ENCODE results near the gene MYOM3.
A peak's percentile ranks its signal among the peaks of the same experiment; 100 is the strongest.

MYOM3 gene

DNA sequence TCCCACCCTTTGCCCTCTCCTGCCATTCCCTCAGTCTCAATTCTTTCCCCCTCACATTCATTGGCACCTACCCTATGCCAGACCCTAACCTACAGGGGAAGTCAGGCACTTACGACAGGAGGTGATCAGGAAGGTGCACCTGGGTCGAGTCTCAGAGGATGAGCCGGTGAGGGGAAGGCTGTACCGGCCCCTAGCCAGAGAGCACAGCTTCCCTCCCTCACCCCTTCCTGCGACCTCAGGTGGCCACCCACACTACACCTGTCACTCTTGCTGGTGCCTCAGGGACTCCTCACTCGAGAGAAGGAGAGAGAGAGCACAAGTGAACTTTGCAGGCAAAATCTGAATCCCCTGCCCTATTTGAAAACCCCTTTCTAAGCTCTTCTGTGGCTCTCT lies 1.7 kb upstream of the MYOM3 start:
- no peak for DNase-seq

DNA sequence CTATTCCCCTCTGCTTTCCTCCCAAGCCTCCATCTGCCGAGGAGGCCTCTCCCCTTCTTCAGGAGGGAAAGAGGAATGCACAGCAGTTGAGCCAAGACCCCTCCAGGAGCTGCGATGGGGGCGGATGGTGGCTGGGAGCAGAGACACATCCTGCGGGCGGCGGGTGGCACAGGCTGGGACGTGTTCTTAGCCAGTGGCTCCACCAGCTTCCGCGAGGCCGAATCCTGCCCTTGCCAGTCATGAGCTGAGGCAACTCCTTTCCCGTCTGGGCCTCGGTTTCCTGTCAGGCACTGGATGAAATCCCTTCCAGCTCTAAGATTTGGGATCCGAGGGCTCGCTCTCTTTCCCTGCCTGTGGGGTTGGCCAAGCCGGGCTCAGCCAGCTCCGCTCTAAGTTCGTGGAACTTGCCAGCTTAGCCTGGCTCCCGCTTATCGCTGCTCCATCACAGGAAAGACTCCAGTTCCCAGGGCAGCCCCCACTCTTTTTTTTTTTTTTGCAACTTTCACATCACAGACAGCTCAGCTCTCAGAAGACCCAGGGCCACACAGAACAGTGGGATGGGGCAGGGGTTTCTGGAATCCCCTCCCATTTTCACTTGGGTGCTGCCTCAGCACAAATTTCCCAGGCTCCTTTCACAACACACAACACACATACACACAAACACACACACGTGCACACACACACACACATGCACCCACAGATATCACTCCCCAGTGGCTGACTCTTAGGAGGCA lies 506 bp downstream of the MYOM3 start:
- no peak for DNase-seq

DNA sequence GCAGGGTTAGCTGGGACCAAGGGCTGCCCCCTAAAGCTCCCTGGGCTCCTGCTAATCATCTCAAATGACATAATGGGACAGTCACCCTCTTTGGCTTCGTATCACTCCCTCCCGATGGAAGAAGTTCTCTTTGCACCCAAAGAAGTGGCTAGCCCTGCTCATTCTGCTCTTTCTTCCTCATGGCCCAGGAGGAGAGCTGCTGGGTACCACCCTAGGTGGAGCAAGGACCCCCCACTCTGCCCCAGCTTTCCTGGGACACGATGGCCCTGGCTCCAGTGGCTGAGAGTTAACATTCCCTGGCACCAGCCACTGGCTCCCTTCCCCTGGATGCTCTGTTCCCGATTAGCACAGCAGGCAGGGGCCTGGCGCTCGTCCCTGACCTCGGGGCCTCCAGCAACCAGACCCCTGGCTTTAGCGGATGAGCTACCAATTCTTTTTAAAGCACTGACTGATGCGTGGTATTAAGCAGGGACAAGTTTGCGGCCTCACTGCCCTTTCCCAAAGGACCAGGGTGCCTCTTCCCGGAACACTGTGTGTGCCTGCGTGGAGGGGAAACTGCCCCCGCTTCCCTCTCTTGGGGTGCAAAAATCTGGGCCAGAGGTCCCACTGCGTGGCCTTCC lies 1.2 kb downstream of the MYOM3 start:
- no peak for DNase-seq

DNA sequence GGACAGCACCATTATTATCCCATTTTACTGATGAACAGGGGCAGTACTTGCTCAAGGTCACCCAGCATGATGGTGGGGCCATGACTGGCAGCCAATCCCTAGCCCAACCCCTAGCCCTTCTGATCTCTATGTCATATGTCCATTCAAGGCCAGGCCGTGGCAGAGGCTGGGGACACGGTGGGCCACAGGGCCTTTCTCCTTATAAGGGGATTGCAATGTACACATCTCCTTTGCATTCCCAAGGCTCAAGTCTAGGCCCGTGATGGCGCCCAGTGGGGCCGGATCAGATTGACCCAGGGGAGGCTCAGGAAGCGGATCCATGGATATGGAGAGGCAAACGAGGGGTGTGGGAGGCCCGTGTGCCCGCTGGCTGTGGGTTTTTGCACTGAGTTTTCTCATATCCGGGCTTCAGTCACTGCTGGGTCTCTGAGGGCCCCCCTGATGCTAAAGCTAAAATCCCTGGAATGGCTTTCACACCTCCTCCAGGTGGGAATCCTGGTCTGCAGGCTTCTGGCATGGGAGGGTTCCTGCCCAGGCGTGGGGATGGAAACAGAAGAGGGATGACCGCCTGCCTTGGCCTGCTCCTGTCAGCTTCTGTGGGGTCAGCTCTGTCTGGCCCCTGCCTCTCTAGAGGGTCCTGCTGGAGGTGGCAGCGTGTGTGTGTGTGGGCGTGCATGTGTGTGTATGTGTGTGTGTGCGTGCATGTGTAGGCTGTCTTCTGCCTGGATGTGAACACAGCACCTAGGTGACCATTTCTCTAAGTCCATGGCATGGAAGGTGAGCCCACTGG lies 2.1 kb downstream of the MYOM3 start:
- DNase-seq, result no peak

DNA sequence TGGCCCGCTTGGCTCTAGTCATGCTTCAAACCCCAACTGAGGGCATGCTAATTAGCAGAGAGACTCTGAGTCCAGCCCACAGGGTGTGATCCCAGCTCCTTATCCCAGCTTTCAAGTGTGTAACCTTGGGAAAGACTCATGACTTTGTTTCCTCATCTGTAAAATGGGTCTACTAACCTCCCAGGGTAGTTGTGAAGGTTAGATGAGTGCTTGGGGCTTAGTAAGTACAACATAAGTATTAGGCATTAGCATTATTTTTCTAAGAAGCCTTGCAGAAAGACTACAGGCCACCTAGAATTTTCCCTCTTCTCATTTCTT lies 2.8 kb downstream of the MYOM3 start:
- no peak for DNase-seq

DNA sequence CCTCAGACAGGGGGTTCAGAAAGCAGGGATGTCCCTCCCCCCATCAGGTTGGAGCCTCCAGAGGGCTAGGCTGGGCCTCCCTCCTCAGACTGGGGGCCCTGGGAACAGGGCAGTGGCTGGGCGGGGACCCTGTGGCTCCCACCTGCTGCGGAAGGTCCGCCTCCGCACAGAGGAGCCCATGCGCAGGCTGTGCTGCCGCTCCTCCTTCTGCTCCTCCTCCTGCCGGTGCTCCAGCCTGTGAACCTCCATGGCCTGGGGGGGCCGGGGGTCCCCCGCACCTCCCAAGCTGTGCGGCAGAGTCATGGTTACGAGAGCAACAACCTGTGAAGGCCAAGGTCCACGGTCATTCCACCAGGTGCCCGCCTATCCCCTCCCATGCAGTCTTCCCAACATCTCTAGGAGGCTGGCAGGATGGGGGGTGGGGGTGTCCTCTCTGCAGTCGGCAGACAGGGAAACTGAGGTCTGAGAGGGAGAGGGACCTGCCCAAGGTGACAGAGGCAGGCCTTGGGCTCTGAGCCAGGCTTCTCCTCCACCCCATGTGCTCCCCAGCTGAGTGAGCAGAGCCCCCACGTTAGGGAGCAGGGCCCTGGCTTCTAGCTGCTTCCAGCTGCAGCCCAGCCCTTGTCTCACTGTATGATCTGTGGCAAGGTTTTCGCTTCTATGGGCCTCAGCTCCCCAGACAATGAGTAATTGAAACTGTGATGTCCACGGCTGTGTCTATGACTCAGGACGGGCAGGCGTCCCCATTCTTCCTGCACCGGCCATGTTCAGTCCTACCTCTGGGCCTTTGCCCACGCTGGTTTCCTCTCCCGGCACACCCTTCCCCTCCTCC lies 3.4 kb downstream of the MYOM3 start:
- DNase-seq, result no peak

DNA sequence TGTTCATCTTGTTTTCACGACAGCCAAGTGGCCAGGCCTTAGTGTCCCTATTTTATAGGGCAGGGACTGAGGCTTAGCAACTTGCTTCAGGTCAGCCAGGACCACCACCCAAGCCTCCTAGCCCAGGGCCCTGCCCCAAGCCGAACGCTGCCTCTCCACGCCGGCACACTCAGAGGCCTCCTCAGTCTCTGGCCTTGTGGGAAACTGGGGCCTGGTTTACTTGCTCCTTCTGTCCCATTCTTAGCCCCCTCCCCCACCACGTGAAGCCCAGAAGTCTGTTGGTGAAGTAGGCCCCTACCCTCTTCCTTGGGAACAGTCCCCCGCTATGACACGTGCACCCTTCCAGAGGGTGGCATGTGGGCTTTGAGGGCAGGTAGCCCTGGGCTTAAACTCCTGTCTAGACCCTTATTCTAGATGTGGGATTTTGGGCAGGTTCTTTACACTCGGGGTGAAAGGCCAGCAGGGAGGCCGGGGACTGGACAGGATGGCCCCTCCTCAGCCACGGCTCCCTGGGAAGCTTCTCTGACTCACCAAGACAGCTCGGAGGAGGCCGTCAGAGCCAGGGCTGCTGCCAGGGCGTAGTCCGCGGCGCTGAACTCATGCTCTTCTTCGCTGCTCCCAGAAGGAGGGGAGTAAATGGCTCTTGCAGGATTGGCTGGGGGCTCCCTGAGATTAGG lies 4.3 kb downstream of the MYOM3 start:
- no peak for DNase-seq

DNA sequence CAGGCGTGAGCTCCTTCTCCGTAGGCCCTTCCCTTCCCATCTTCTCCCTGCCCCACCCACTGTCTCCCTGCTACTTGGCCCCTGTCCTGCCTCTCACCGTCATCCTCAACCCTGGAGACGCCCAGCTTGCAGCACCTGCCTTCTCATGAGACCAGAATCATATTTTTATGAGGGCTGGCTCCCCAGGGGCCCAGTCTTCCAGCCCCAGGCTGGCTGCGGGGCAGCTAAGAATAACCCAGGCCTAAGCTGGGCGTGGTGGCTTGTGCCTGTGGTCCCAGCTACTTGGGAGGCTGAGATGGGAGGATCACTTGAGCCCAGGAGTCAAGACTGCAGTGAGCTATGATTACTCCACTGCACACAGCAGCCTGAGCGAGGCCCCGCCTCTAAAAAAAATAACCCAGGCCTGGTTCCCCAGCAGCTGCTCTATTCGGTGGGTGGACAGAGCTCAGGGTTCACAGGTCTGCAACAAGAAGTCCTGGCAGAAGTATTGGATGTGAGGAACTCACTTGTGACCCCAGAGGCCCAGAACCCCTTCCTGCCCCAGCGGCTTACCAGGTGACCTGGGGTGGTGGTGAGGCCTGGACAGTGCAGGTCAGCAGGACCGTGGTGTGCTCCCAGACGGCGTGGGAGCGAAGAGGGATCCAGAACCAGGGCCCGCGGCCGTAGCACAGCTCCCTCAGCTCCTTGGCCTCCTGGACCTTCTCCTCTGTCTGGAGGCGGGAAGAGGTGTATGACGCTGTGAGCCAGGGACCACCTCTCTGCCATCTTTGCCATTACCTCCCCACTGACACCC lies 6.4 kb downstream of the MYOM3 start:
- no peak for DNase-seq

DNA sequence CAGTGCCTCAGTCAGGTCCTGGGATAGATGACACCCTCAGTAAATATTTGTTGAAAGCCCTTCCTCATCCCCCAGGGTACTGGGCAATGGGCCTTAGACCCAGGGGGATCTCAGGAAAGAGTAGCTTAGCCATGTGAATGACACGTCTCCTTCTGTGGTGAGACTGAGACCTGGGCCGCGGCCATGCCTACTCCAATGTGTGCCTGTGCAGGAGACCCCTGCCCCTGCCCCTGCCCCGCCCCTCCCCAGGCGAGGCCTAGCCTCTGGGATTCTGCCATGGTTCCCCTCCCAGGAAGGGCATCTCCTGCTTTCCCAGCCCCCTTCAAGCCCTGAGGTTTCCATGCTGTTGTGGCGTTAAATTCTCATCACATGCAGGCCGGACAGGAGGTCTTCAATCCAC lies 7.1 kb downstream of the MYOM3 start:
- DNase-seq, result no peak

DNA sequence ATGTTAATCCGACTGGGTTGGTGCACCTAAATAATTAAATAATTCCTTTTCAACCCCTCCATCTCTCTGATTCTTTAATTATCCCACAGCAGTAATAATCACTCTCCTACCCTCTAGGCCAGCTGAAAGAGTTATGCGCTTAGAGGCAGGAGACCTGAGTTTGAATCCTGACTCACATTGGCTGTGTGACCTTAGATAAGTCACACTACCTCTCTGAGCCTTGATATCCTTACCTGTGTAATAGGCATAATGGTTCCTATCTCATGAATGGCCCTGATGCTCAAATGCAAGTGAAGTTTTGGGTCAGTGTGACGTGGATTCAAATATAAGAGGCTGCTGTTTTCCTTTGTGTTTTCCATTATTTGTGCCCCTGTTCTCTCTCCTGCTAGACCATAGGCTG lies 8.1 kb downstream of the MYOM3 start:
- no peak for DNase-seq

DNA sequence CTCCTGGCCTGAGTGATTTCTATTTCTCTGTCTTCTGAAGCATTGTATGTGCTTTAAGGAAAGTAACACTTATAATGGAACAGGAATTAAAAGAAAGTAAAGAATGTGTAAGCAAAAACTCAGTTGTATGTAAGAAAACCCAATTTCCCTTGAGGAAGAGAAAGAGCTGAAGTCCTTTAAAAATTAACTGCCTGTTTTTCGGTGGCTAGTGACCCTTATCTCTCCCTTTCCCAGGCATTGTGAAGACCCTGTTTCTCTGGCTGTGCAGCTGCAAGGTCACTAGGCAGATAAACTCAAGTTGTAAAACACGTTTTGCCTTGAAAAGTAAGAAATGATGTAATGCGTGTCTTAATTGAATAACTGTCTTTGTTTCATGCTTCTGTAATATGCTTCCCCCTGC lies 8.5 kb downstream of the MYOM3 start:
- DNase-seq, result no peak

DNA sequence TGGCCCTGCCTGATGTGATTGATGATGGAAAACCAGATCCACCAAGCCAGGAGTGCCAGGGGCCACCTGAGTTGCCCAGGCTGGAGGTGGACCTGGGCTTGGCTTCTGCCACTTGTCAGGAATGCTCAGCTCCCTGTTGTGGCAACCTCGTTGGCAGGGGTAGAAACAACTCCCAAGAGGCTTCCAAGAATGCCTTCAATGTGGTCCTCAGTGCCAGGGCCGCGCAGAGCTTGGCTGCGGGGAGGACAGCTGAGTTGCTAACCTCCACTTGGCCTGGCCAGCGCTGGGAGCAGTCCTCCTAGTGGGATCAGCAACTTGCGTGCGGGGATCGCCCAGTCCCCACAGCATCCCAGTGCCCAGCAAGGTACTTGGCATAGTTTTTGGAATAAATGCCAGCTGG lies 9.0 kb downstream of the MYOM3 start:
- no peak for DNase-seq

DNA sequence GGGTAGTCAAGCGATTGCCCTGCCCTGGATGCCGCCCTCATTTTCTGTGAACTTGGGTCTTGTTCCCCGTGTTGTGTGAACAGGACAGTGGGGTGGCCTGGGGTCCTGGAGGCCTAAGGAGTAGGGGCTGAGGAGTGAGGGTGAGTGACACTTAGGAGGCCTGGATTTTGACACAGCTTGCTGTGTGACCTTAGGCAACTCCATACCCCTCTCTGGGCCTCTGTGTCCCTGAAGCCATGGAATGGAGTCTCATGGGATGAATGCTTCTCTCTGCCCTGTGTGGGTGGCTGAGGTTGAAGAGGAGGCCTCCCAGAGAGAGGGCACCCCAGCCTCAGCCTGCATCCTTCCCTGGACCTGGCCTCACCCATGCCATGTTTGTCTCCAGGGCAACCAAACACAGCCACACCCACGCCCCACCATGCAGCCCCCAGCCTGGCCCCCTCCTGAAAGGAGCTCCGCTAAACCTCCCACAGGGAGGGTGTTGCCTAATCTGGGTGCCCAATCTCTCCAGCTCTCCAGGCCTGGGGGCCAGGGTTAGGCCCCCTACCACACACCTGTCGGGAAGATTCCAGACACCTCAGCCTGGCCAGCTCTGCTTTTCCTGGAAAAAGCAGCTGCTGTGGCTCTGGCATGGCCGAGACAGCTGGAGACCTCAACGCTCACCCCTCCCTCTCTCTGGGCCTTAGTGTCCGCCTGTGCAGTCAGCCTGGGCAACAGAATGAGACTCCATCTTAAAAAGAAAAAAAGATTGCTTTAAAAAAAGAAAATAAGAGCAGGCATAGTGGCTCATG lies 9.9 kb downstream of the MYOM3 start:
- peak; percentile 14 to 57 for DNase-seq

DNA sequence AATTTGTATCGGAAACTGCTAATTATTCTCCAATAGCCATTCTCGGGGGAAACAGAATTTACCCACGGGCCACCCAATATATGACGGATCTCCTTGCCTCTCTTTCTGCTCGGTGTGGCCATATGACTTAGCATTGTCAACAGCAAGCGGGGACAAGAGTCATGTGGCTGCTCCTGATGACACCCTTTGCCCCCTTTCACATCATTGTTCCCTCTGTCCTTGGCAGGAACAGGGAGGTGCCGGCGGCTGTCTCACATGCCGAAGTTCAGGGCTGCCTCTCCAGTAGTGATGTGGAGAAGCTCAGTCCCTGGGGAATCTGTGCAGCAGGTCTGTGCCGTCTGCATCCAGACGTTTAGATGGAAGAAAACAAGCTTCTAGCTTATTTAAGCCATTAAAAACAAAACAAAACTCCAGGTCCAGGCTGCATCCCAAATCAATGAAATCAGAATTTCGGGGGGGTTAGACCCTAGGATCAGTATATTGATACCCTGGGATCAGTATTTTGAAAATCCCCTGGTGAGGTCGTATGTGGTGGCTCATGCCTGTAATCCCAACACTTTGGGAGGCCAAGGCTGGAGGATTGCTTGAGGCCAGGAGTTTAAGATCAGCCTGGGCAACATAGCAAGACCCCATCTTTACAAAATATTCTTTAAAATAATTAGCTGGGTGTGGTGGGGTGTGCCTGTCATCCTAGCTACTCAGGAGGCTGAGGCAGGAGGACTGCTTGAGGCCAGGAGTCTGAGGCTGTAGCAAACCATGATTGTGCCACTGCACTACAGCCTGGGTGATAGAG lies 10.8 kb downstream of the MYOM3 start:
- DNase-seq, result no peak

DNA sequence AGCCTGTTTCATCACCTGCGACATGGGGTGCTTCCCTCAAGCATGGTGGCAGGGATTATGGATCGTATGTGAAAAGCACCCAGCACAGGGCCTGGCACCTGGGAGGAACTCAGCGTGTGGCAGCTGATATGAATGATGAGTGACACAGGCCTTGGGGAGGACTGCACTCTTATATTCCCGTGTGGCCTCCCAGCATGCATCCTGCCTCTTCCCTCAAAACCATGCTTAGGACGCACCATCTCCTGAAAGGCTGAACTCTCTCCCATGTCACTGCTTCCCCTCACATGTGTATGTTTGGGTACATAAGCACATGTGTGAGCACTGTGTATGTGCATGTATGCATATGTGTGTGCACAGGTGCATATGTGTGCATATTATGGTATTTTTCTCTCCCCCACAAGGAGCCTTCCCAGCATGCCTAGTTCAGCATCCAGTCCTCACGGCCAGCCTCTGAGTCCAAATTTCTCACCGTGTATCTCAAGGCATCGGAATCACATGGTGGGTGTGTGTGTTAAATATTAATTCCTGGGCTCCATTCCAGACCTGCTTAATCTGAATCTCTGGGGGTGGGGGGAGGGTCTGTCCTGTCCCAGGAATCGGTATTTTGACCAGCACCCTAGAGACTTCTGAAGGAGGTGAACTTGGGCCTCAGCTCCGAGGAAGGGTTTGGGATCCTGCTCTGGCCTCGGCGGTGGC lies 12.8 kb downstream of the MYOM3 start:
- no peak for DNase-seq

DNA sequence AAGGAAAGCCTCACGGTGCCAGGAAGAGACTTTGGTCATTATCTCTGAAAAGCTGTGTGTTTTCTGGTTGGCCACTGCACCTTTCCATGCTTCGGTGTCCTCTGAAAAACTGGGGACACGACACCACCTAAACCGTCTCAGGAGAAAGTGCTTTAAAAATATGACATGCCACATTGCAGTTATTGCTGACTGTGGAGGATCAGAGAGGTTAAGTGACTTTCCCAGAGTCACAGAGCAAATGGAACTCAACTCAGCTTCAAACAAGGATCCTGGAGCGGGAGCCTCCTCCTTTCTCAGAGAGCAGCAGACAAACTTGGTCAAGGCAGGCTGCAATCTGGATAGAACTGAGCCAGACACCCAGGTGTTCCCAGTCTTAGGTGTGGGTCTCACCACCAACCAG lies 13.8 kb downstream of the MYOM3 start:
- DNase-seq, result no peak

DNA sequence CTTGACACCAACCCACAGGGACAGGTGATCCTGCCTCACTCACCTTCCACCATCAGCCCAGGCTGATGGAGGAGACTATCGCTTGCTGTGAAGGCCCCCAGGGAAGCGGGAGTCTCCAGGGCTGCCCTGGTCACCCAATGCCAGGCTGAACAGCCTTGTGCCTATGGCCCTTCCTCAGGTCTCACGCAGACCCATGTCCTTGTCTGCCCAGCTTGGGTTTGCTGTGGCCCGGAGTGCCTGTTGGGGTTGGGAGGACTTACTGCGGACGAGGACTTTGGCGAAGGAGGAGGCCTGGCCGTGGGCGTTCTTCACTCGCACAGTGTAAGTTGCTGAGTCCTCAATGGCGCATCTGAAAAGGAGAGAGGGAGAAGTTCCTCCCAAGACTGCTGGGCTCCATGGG lies 14.3 kb downstream of the MYOM3 start:
- no peak for DNase-seq

DNA sequence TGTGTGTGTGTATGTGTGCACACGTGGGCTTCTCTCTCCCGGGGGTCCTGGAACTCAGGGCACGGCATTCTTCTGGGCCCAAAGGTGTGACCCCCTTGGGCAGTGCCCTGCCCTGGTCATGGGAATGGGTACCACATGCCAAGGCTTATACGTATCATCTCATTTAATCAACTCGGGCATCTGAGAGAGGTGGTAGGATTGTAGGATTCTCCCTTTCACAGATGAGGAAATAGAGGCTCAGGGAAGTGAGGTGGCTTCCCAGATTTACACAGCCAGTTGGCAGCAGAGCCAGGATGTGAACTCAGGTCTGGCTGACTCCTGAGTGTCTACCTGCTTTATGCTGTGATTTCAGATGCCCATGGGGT lies 15.2 kb downstream of the MYOM3 start:
- DNase-seq, result no peak

DNA sequence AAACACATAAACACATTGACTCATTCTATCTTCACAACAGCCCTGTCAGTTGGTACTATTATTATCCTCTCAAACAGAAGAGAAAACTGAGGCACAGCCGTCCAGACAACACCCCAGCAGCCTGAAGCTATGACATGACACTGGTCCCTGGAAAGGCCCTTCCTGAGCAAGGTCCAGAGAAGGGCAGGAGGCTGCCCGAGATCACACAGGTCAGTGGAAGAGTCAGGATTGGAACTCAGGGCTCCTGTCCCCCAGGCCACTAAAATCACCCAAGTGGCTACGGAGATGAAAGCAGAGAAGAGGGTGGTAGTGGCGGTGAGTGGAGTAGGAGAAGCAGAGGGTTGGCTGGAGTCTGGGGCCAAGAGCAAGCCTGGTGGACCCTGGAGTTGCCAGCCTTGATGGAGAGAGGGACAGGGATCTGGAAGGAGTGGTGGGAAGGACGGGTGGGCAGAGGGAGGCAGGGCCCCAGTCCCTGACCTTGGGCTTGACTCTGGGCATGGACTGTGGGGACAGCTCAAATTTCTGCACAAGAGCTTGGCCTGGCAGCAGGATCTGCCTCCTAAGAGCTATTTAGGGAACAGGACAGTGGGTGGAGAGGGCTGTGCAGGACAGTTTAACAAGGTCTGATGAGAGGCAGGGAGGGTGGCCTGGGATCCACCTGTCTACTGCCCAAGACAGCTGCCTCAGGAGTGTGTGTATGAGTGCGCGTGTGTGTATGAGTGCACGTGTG lies 15.8 kb downstream of the MYOM3 start:
- no peak for DNase-seq

Measured in SHP77 (cell line).